Measurements from ENCODE around the gene CD4.

The CD4 gene

DNA sequence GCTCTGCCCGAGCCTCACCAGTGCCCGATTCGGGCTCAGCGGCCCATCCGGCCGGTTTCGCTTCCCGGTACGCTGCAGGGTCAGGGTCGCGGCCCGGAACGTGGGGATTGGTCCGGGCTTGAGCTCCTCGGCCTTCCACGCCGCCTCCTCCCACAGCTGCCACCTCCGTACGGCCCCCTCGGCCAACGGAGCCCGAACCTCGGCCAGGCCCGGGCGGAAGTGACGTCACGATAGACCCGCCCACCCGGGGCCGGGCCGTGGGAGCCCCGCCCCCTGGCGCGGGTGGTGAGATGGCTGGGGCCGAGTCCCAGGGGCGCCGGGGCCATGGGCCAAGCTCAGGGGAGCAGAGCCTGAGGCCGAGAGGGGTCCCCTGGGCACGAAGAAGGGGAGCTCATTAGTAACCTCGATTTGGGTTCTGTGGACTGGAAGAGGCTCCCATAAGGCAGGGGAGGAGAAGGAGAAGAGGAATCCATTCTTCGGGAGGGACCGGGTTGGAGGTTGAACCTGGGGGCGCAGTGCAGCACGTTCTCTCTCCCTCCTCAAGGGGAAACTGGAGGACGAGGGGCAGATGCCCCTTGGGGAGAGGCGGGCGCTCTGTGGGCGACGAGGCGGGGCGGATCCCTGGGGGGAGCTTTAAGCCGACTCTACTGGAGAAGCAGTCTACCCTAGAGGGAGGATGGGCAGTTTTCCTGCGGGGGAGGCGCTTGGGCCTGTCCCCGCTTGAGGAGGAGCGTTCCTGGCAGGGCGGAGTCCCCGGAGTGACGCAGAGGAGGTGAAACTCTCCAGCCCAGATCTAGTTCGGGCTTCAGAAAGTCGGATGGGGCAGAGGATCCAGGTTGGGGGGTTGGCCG is 36.2 kb upstream of the CD4 start, which contains the start of gene MLF2:
Gene MLF2, minus strand, starts transcription at position 221 of the 851 bp plus-strand sequence. CDS start 807 bp downstream, outside the sequence.
- Histone ChIP-seq H2BK15ac (replicated peaks; ENCODE audit: low read depth) (no peak within 1 kb of the TSS), H3K4me3 (ENCODE audit: low read length) (peak within 1 kb of the TSS; percentile 87), H3K4ac (ENCODE audit: low read depth, low read length) (peak within 1 kb of the TSS; percentile 85), H3K4me1 (ENCODE audit: control insufficient read depth, low read depth, low read length) (peaks cover 4% of the 10 kb centered on the region), H4K8ac (ENCODE audit: low read depth, low read length) (no peak within 1 kb of the TSS), H4K5ac (ENCODE audit: low read length) (no peak within 1 kb of the TSS), H3K4me2 (ENCODE audit: low read length) (peak within 1 kb of the TSS; percentile 93), H3K27me3 (ENCODE audit: insufficient read depth, low read length, poor library complexity) (no peaks in the 10 kb centered on the region), H3K79me1 (ENCODE audit: low read length) (peaks cover 12% of the 10 kb centered on the region), H3K9ac (ENCODE audit: low read length) (peak within 1 kb of the TSS; percentile 96), H3K36me3 (ENCODE audit: control insufficient read depth, insufficient read depth, low read length) (peaks cover 11% of the 10 kb centered on the region), H3K27ac (ENCODE audit: low read depth, low read length) (peak within 1 kb of the TSS; percentile 96), H3K56ac (ENCODE audit: low read length) (peak within 1 kb of the TSS; percentile 98), H3K18ac (ENCODE audit: low read length) (peak within 1 kb of the TSS; percentile 64), H3K23ac (ENCODE audit: low read length) (peak within 1 kb of the TSS; percentile 48), H2BK120ac (ENCODE audit: low read depth, low read length) (peak within 1 kb of the TSS; percentile 62), H2BK5ac (ENCODE audit: low read length) (peak within 1 kb of the TSS; percentile 96), H2AK5ac (ENCODE audit: low read length) (no peak within 1 kb of the TSS), H3K79me2 (ENCODE audit: control insufficient read depth, insufficient read depth, low read length) (peaks cover 10% of the 10 kb centered on the region)
- DNase-seq: peak; percentile 99
- no CpG with 5 or more reads among the region's 62 CpGs for WGBS (ENCODE audit: extremely low coverage, insufficient coverage, low lambda C conversion rate)

DNA sequence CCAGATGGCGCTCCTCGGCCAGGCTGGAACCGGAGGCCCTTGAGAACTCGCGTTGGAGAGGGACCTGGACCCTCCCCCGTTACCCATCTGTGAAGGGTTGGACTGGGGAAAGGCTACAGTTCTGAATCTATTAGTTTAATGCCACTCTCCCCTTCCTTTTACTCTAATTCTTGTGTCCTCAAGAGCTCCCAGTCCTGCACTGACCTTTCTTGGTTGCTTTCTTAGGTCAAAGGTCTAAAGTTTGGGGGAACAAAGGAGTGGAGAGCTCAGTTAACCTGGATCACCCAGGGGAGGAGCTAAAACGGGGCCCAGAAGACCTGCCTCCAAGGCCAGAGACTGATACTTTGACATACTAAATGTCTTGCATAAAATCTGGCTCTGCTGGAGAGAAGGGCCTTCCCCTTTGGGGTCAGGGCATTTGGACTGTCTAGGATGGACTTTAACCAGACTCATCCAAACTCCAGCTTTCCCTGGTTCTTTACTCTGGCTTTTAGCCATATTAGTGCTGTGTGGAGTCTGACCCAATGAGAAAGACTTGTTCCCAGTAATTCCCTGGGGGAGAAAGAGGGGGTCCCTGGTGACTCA is 35.5 kb upstream of the CD4 start:
- Histone ChIP-seq H4K8ac (ENCODE audit: low read depth, low read length) (peak overlapping the region; percentile 59), H3K36me3 (ENCODE audit: control insufficient read depth, insufficient read depth, low read length) (peaks cover 10% of the 10 kb centered on the region), H2BK120ac (ENCODE audit: low read depth, low read length) (no peak overlapping the region), H3K4ac (ENCODE audit: low read depth, low read length) (no peak overlapping the region), H3K79me1 (ENCODE audit: low read length) (peaks cover 12% of the 10 kb centered on the region), H3K27me3 (ENCODE audit: insufficient read depth, low read length, poor library complexity) (no peaks in the 10 kb centered on the region), H2AK5ac (ENCODE audit: low read length) (no peak overlapping the region), H2BK5ac (ENCODE audit: low read length) (no peak overlapping the region), H3K4me3 (ENCODE audit: low read length) (no peak overlapping the region), H3K18ac (ENCODE audit: low read length) (no peak overlapping the region), H3K9ac (ENCODE audit: low read length) (peak overlapping the region; percentile 67), H3K27ac (ENCODE audit: low read depth, low read length) (no peak overlapping the region), H2BK15ac (replicated peaks; ENCODE audit: low read depth) (peak overlapping the region; percentile 25), H3K79me2 (ENCODE audit: control insufficient read depth, insufficient read depth, low read length) (peaks cover 10% of the 10 kb centered on the region), H3K23ac (ENCODE audit: low read length) (no peak overlapping the region), H4K5ac (ENCODE audit: low read length) (no peak overlapping the region), H3K4me1 (ENCODE audit: control insufficient read depth, low read depth, low read length) (peaks cover 4% of the 10 kb centered on the region), H3K56ac (ENCODE audit: low read length) (peak overlapping the region; percentile 86), H3K4me2 (ENCODE audit: low read length) (peak overlapping the region; percentile 30)
- no peak for DNase-seq
- no CpG with 5 or more reads among the region's 7 CpGs for whole genome bisulfite sequencing (ENCODE audit: extremely low coverage, insufficient coverage, low lambda C conversion rate)

DNA sequence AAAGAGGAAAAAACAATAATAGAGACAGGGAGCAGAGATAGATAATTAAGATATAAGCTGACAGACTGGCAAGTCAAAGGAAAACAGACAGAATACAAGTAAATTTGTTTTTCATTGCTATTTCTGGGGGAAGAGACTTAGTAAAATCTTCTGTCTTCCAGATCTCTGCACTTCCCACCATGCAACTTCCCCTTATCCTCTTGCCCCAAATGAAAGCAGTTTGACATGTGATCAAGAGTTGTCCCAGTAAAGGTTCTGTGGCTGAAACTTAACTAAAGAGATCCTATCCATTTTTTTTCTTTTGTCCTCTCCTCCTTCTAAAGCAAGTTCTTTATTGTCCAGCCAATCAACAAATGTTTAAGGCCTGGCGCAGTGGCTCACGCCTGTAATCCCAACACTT is 34.9 kb upstream of the CD4 start:
- H2BK5ac ChIP-seq (ENCODE audit: low read length): no peak overlapping the region
- H3K4ac ChIP-seq (ENCODE audit: low read depth, low read length): no peak overlapping the region
- H3K36me3 ChIP-seq (ENCODE audit: control insufficient read depth, insufficient read depth, low read length): peaks cover 7% of the 10 kb centered on the region
- H3K79me1 ChIP-seq (ENCODE audit: low read length): peaks cover 12% of the 10 kb centered on the region
- no peak overlapping the region for H4K5ac ChIP-seq (ENCODE audit: low read length)
- H3K18ac ChIP-seq (ENCODE audit: low read length): no peak overlapping the region
- DNase-seq: no peak
- H3K23ac ChIP-seq (ENCODE audit: low read length): no peak overlapping the region
- H3K4me2 ChIP-seq (ENCODE audit: low read length): no peak overlapping the region
- no peak overlapping the region for H3K4me3 ChIP-seq (ENCODE audit: low read length)
- H3K27ac ChIP-seq (ENCODE audit: low read depth, low read length): no peak overlapping the region
- H3K4me1 ChIP-seq (ENCODE audit: control insufficient read depth, low read depth, low read length): peaks cover 4% of the 10 kb centered on the region
- no peaks in the 10 kb centered on the region for H3K27me3 ChIP-seq (ENCODE audit: insufficient read depth, low read length, poor library complexity)
- H3K9ac ChIP-seq (ENCODE audit: low read length): peak overlapping the region; percentile 67
- no peak overlapping the region for H4K8ac ChIP-seq (ENCODE audit: low read depth, low read length)
- no peak overlapping the region for H2BK120ac ChIP-seq (ENCODE audit: low read depth, low read length)
- H3K56ac ChIP-seq (ENCODE audit: low read length): no peak overlapping the region
- H2AK5ac ChIP-seq (ENCODE audit: low read length): no peak overlapping the region
- no CpG with 5 or more reads among the region's 2 CpGs for WGBS (ENCODE audit: extremely low coverage, insufficient coverage, low lambda C conversion rate)
- H2BK15ac ChIP-seq (replicated peaks; ENCODE audit: low read depth): no peak overlapping the region
- peaks cover 10% of the 10 kb centered on the region for H3K79me2 ChIP-seq (ENCODE audit: control insufficient read depth, insufficient read depth, low read length)

DNA sequence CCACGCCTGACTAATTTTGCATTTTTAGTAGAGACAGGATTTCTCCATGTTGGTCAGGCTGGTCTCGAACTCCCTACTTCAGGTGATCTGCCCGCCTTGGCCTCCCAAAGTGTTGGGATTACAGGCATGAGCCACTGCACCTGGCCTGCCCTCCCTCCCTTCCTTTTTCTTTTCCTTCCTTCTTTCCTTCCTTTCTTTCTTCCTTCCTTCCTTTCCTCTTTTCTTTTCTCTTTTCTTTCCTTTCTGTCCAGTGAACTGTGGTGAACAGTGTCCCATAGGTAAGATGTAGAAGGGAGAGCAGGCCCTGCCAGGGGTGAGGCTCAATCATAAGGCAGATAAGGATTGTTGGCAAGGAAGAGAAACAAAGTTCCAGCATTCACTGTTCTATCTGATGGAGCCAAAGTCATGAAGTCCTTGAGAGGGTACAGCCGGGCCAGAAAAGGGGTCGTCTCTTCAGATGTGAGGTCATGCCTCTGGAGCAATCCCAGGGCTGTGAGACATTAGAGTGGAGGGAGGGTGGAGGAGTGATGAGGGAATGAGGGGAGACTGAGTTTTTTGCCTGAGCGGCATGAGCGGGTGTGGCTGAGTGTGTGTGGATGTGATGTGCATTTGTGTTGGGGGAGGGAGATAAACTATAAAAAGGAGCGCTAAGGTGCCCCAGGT is 32.2 kb upstream of the CD4 start:
- no peak overlapping the region for H2BK5ac ChIP-seq (ENCODE audit: low read length)
- no peak overlapping the region for H3K4me2 ChIP-seq (ENCODE audit: low read length)
- H3K4me1 ChIP-seq (ENCODE audit: control insufficient read depth, low read depth, low read length): peaks cover 4% of the 10 kb centered on the region
- no peak overlapping the region for H3K4me3 ChIP-seq (ENCODE audit: low read length)
- no peak overlapping the region for H3K4ac ChIP-seq (ENCODE audit: low read depth, low read length)
- H3K9ac ChIP-seq (ENCODE audit: low read length): no peak overlapping the region
- H3K36me3 ChIP-seq (ENCODE audit: control insufficient read depth, insufficient read depth, low read length): no peaks in the 10 kb centered on the region
- peak overlapping the region; percentile 42 for H3K56ac ChIP-seq (ENCODE audit: low read length)
- H2AK5ac ChIP-seq (ENCODE audit: low read length): no peak overlapping the region
- peaks cover 2% of the 10 kb centered on the region for H3K79me1 ChIP-seq (ENCODE audit: low read length)
- no peaks in the 10 kb centered on the region for H3K27me3 ChIP-seq (ENCODE audit: insufficient read depth, low read length, poor library complexity)
- no peak overlapping the region for H2BK15ac ChIP-seq (replicated peaks; ENCODE audit: low read depth)
- WGBS (ENCODE audit: extremely low coverage, insufficient coverage, low lambda C conversion rate): no CpG with 5 or more reads among the region's 8 CpGs
- no peak overlapping the region for H2BK120ac ChIP-seq (ENCODE audit: low read depth, low read length)
- H4K5ac ChIP-seq (ENCODE audit: low read length): no peak overlapping the region
- H3K27ac ChIP-seq (ENCODE audit: low read depth, low read length): no peak overlapping the region
- no peak overlapping the region for H4K8ac ChIP-seq (ENCODE audit: low read depth, low read length)
- peaks cover 5% of the 10 kb centered on the region for H3K79me2 ChIP-seq (ENCODE audit: control insufficient read depth, insufficient read depth, low read length)
- no peak overlapping the region for H3K18ac ChIP-seq (ENCODE audit: low read length)
- no peak for DNase-seq
- no peak overlapping the region for H3K23ac ChIP-seq (ENCODE audit: low read length)

DNA sequence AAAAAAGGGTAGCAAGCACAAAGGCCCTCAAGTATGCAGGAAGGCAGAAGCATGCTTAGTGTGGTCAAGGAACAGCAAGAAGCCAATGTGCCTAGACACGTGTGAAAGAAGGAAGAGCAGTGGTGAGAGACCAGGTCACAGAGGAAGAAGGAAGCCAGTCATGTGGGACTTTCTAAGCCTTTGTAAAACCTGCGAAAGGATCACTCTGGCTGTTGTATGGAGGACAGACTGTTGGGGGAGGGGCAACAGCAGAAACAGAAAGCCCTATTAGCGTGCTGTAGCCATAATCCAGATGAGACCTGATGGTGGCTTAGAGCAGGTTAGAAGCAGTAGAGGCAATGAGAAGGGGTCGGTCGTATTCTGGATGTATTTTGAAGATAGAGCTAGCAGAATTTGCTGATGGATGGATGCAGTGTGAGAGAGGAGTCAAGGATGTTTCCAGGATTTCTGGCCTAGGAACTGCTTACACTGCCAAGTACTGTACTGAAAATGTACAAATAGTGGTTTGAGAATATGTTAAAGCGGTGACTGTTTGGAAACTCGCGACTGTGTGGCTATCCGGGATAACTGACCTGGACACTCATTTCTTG is 30.7 kb upstream of the CD4 start:
- Histone ChIP-seq H3K4ac (ENCODE audit: low read depth, low read length) (no peak overlapping the region), H3K56ac (ENCODE audit: low read length) (peak overlapping the region; percentile 46), H3K79me2 (ENCODE audit: control insufficient read depth, insufficient read depth, low read length) (no peaks in the 10 kb centered on the region), H3K23ac (ENCODE audit: low read length) (no peak overlapping the region), H3K27me3 (ENCODE audit: insufficient read depth, low read length, poor library complexity) (no peaks in the 10 kb centered on the region), H2BK5ac (ENCODE audit: low read length) (no peak overlapping the region), H3K4me2 (ENCODE audit: low read length) (no peak overlapping the region), H2AK5ac (ENCODE audit: low read length) (peak overlapping the region; percentile 97), H4K5ac (ENCODE audit: low read length) (no peak overlapping the region), H2BK120ac (ENCODE audit: low read depth, low read length) (no peak overlapping the region), H3K4me1 (ENCODE audit: control insufficient read depth, low read depth, low read length) (peaks cover 9% of the 10 kb centered on the region), H3K18ac (ENCODE audit: low read length) (no peak overlapping the region), H2BK15ac (replicated peaks; ENCODE audit: low read depth) (no peak overlapping the region), H3K4me3 (ENCODE audit: low read length) (no peak overlapping the region), H3K79me1 (ENCODE audit: low read length) (no peaks in the 10 kb centered on the region), H3K36me3 (ENCODE audit: control insufficient read depth, insufficient read depth, low read length) (no peaks in the 10 kb centered on the region), H3K27ac (ENCODE audit: low read depth, low read length) (no peak overlapping the region), H3K9ac (ENCODE audit: low read length) (peak overlapping the region; percentile 38), H4K8ac (ENCODE audit: low read depth, low read length) (no peak overlapping the region)
- no CpG with 5 or more reads among the region's 9 CpGs for WGBS (ENCODE audit: extremely low coverage, insufficient coverage, low lambda C conversion rate)
- peak; percentile 39 for DNase-seq
